Muscle layer of duodenum (tissue), 2 donors: ENCODE data around the gene B3GALT5.

ENCODE experiments used
- H3K27ac ChIP-seq: one replicate; pipeline ENCODE4 v1.7.0; 2013; ENCODE audit warnings: mild to moderate bottlenecking, low read length
- H3K27me3 ChIP-seq: one replicate; pipeline ENCODE4 v1.7.0; 2013; ENCODE audit warnings: low read depth, mild to moderate bottlenecking, control low read depth, low read length
- H3K36me3 ChIP-seq, 2 donors: one replicate each; pipeline ENCODE4 v1.7.0; 2013; ENCODE audit warnings: low read length in 2 of 2, control low read depth in 1 of 2, mild to moderate bottlenecking in 1 of 2; ENCODE audit not compliant: insufficient read depth in 2 of 2, control insufficient read depth in 1 of 2
- H3K4me1 ChIP-seq, 2 donors: one replicate each; pipeline ENCODE4 v1.7.0; 2013; ENCODE audit warnings: low read length in 2 of 2, mild to moderate bottlenecking in 2 of 2, control low read depth in 1 of 2, moderate library complexity in 1 of 2; ENCODE audit not compliant: insufficient read depth in 2 of 2, control insufficient read depth in 1 of 2
- H3K4me3 ChIP-seq, 2 donors: one replicate each; pipeline ENCODE4 v1.7.0; 2013; ENCODE audit warnings: low read length in 2 of 2, low read depth in 1 of 2, mild to moderate bottlenecking in 1 of 2
- H3K9me3 ChIP-seq, 2 donors: one replicate each; pipeline ENCODE4 v1.7.0; 2013; ENCODE audit warnings: low read length in 2 of 2, control low read depth in 1 of 2, mild to moderate bottlenecking in 1 of 2; ENCODE audit not compliant: control insufficient read depth in 1 of 2
- donor health status: healthy.

The B3GALT5 gene

DNA sequence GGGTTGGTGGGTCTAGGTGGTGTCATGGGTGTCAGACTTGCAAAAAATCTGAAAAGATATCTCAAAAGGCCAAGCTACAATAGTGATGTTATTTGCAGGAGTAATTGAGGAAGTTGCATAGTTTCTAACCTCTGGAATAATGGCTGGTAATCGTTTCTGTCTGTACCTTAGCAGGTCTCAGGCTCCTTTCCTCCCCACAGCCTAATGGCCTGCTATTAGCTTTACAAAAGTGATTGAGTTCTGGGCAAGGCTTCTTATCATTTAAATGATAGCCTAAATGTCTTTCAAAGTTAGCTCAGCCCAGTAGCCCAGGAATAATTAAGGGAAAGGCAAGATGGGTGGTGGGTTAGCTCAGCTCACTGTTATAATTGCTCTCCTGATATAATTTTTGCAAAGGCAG lies 94.6 kb downstream of the B3GALT5 start:
- Histone ChIP-seq H3K4me1 (no peaks in the 10 kb centered on the region), H3K27ac (no peak overlapping the region), H3K27me3 (no peaks in the 10 kb centered on the region), H3K36me3 (no peaks in the 10 kb centered on the region), H3K4me3 (no peak overlapping the region), H3K9me3 (peaks cover 0 to 6% of the 10 kb centered on the region in 2 donors)

DNA sequence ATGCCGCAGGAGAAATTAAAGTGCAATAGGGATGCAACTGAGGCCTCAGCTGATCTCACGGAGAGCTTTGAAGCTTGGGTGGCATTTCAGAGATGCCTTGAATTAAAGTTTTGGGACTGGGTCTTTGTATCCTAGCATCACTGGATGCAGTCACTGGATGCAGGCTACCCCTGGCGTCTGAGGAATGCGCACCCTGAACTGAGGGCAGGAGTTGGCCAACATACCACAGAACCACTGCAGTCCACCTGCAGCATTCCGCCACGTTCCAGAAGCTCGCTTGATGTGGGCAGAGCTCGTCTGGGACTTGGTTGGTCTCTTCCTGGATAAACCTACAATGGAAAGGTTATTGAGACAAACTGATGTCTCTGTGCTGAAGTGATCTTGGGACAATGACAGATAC lies 98.1 kb downstream of the B3GALT5 start:
- H3K27ac ChIP-seq: no peak overlapping the region
- H3K9me3 ChIP-seq: no peaks in the 10 kb centered on the region
- H3K4me3 ChIP-seq: no peak overlapping the region
- H3K4me1 ChIP-seq: no peaks in the 10 kb centered on the region
- no peaks in the 10 kb centered on the region for H3K27me3 ChIP-seq
- no peaks in the 10 kb centered on the region for H3K36me3 ChIP-seq

DNA sequence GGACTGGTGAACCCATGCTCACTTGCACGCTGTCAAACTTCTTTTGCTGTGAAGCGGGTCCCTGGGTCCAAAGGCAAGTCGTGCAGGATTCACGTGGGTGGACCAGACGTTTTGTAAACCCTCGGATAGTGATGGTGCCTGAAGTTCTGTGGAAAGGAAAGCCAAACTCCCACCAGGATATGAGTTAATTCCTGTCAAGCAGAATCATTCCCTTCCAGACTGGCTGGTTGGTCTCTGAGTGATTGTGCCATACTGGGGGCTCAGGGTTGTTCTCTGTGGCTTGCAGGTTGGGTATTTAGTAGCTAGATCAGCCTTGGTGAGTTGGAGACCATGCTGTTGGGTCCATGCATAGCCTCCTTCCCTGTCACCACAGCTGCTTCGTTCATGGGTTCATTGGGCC lies 99.5 kb downstream of the B3GALT5 start:
- H3K36me3 ChIP-seq: no peaks in the 10 kb centered on the region
- no peak overlapping the region for H3K4me3 ChIP-seq
- no peaks in the 10 kb centered on the region for H3K4me1 ChIP-seq
- H3K27ac ChIP-seq: no peak overlapping the region
- H3K27me3 ChIP-seq: no peaks in the 10 kb centered on the region
- no peaks in the 10 kb centered on the region for H3K9me3 ChIP-seq

DNA sequence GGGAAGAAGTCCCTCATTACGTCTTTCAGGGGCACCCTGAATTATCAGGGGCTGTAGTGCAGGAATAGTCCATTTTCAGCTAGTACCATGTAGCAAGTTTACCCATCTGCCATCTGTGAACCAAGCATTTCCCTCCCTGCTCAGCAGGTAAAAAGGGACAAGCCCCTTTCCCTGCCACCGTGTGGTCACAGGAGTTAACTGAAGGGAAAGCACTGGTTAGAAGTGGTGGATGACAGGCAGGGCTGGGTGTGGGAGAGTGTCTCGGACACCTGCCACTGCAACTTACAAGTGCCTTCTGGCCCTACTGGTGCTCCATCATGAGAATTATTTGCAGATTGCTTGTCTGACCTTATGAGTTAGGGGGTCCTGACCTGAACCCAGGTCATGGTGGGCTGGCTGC lies 100.2 kb downstream of the B3GALT5 start:
- H3K27me3 ChIP-seq: no peaks in the 10 kb centered on the region
- H3K36me3 ChIP-seq: no peaks in the 10 kb centered on the region
- H3K4me3 ChIP-seq: no peak overlapping the region
- no peaks in the 10 kb centered on the region for H3K4me1 ChIP-seq
- no peaks in the 10 kb centered on the region for H3K9me3 ChIP-seq
- no peak overlapping the region for H3K27ac ChIP-seq

DNA sequence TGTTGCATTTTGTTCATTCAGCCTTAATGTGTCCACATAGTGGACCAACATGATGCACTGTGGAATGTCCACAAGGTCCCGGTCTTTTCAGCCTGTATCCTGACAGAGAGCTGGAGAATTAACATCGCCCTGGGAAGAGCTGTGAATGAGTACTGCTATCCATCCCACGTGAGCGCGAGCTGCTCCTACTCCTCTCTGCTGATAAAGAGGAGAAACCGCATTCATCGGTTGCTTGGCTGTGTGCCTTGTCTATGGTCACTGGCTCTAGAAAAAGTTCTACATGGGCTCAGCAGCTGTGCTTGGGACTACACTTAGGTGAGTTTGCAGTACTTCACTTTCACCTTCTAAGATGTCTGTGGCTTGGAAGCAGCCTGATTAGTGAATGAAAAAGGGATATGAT lies 101.2 kb downstream of the B3GALT5 start:
- Histone ChIP-seq H3K9me3 (no peaks in the 10 kb centered on the region), H3K27me3 (no peaks in the 10 kb centered on the region), H3K27ac (no peak overlapping the region), H3K36me3 (no peaks in the 10 kb centered on the region), H3K4me1 (no peaks in the 10 kb centered on the region), H3K4me3 (no peak overlapping the region)

DNA sequence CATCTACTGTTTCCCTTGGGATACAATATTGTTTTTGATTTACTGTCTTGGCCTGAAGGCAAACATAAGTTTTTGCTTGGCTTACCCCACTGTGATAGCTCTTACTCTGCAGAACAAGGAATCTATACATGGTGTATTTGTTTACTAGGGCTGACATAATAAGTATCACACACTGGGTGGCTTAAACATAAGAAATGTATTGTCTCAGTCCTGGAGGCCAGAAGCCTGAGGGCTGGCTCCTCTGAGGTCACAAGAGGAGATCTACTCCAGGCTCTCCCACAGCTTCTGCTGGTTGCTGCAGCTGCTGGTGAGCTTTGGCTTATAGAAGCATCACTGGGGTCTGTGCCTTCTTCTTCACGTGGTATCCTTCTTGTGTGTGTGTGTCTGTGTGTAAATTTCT lies 101.6 kb downstream of the B3GALT5 start:
- no peak overlapping the region for H3K4me3 ChIP-seq
- H3K27ac ChIP-seq: no peak overlapping the region
- H3K27me3 ChIP-seq: no peaks in the 10 kb centered on the region
- H3K4me1 ChIP-seq: no peaks in the 10 kb centered on the region
- H3K9me3 ChIP-seq: no peaks in the 10 kb centered on the region
- no peaks in the 10 kb centered on the region for H3K36me3 ChIP-seq

DNA sequence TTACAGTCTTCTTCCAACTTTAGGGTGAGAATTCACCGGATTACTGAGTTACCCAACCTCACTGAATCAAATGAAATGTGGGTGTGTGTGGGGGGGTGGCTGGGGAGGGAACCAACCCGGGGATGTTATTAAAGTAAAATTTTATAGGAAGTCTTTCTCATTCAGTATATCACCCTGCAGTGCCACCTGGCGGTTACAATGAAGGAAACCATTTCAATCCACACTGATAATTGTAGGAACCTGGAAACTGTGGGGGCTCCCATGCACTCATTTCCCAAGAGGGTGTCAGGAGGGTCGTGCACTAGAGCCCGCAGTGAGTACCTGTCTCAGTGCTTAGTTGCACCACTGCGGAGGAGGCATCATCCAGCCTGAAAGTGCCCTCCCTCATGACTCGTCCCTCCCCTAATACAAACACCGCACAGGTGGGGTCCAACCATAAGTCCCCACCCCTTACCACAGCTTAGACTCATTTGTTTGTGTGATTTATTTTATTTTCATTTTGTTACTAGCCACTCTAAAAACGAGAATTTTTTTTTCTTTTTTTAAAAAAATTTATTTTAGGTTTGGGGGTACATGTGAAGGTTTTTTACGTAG lies 103.2 kb downstream of the B3GALT5 start:
- no peaks in the 10 kb centered on the region for H3K4me1 ChIP-seq
- H3K9me3 ChIP-seq: no peaks in the 10 kb centered on the region
- H3K4me3 ChIP-seq: no peak overlapping the region
- no peaks in the 10 kb centered on the region for H3K36me3 ChIP-seq
- no peaks in the 10 kb centered on the region for H3K27me3 ChIP-seq
- H3K27ac ChIP-seq: no peak overlapping the region

DNA sequence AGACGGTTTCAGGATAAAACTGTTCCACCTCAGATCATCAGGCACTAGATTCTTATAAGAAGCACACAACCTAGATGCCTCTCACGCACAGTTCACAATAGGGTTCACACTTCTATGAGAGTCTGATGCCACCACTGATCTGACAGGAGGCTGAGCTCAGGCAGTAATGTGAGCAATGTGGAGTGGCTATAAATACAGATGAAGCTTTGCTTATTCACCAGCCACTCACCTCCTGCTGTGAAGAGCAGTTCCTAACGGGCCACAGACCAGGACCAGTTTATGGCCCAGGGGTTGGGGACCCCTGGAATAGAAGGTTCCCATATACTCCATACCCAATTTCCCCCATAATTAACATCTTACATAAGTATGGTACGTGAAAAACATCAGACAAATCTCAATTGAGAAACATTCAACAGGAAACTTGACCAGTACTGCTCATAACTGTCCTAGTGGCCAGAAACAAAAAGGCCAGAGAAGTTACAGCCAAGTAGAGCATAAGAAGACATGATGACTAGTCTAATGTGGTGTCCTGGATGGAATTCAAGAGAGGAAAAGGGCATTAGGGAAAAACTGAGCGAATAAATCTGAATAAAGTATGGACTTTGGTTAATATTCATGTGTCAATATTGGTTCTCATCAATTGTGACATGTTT lies 107.5 kb downstream of the B3GALT5 start:
- Histone ChIP-seq H3K4me3 (no peak overlapping the region), H3K27ac (no peak overlapping the region), H3K9me3 (peaks cover 0 to 3% of the 10 kb centered on the region in 2 donors), H3K27me3 (no peaks in the 10 kb centered on the region), H3K36me3 (no peaks in the 10 kb centered on the region), H3K4me1 (no peaks in the 10 kb centered on the region)

DNA sequence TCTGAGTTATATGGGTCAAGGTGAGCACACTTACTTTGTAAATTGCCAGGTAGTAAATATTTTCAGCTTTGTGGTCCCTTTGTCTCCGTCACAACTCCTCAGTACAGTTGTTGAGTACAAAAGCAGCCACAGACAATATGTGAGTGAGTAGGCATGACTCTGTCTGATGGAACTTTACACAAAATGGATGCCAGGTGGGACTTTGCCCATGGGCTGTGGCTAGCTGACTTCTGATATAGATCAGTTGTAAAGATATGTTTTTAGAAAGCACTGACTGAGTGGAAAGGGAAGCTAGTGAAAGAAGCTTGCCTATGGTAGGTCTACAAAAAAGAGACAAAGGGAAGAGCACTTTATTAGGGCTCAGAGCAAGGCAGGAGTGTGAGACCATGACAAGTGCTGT lies 109.1 kb downstream of the B3GALT5 start:
- no peak overlapping the region for H3K4me3 ChIP-seq
- no peak overlapping the region for H3K27ac ChIP-seq
- H3K36me3 ChIP-seq: no peaks in the 10 kb centered on the region
- H3K4me1 ChIP-seq: no peaks in the 10 kb centered on the region
- H3K27me3 ChIP-seq: no peaks in the 10 kb centered on the region
- peaks cover 0 to 3% of the 10 kb centered on the region in 2 donors for H3K9me3 ChIP-seq
